ENCODE data around the gene PCDHB16.

Gene PCDHB16

GRCh38 chr5:141234109-141234667 lies 52.0 kb downstream of the PCDHB16 start:
- no peak for DNase-seq
